ENCODE measurements around the gene CDC26.

DNA sequence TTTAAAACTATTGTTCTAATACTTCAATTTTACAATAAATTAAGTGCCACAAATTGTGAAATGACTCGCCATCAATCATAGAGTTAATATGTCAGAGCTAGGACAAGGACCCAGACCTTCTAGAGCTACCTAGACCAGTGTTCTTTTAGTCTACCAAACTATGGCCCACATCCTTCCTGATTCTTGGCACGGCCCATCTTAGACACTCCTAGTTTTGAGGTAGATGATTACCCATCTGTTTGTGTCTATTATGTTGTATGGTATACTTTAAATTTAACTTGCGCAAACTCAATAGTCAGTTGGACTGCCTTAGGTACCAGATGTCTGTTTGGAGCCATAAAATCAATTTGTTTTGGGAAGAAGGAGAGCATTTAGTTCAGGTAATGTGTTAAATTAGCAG lies 17.5 kb downstream of the CDC26 start:
- TF ChIP-seq, protein P1, sequence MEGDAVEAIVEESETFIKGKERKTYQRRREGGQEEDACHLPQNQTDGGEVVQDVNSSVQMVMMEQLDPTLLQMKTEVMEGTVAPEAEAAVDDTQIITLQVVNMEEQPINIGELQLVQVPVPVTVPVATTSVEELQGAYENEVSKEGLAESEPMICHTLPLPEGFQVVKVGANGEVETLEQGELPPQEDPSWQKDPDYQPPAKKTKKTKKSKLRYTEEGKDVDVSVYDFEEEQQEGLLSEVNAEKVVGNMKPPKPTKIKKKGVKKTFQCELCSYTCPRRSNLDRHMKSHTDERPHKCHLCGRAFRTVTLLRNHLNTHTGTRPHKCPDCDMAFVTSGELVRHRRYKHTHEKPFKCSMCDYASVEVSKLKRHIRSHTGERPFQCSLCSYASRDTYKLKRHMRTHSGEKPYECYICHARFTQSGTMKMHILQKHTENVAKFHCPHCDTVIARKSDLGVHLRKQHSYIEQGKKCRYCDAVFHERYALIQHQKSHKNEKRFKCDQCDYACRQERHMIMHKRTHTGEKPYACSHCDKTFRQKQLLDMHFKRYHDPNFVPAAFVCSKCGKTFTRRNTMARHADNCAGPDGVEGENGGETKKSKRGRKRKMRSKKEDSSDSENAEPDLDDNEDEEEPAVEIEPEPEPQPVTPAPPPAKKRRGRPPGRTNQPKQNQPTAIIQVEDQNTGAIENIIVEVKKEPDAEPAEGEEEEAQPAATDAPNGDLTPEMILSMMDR (conservative IDR thresholded peaks at IDR 0.05; ENCODE audit: low read depth, low read length), result no peak
- no peak for TF ChIP-seq EZH2 (IDR thresholded peaks at IDR 0.05; ENCODE audit: borderline replicate concordance, low read depth, low read length, poor library complexity, severe bottlenecking)

All from A673 (cell line).